Osteocyte (in vitro differentiated cells): Measurements from ENCODE around the gene CD2. TPM values are rescaled to one million over a fixed set of nuclear protein-coding genes. Genes with fewer than 3 reads are reported as not detected.
"Not testable (repeated sequence)": the region's sequence is repeated elsewhere in the genome, so short reads cannot be mapped to it uniquely, and the experiment has no call there.

Source experiments
- DNase-seq: peaks from one replicate; pipeline ENCODE4 v3.0.0; 2021; ENCODE audit warnings: mixed read lengths; ENCODE audit not compliant: unreplicated experiment; ENCODE audit errors: extremely low spot score
- H3K27ac Mint-ChIP-seq: one replicate; pipeline ENCODE4 v1.8.0; 2021; ENCODE audit warnings: mild to moderate bottlenecking, mixed read lengths; ENCODE audit not compliant: unreplicated experiment
- H3K27me3 Mint-ChIP-seq: one replicate; pipeline ENCODE4 v1.8.0; 2021; ENCODE audit warnings: mixed read lengths; ENCODE audit not compliant: unreplicated experiment
- H3K36me3 Mint-ChIP-seq: one replicate; pipeline ENCODE4 v1.8.0; 2021; ENCODE audit warnings: mixed read lengths; ENCODE audit not compliant: unreplicated experiment
- H3K4me1 Mint-ChIP-seq: one replicate; pipeline ENCODE4 v1.8.0; 2021; ENCODE audit warnings: mixed read lengths; ENCODE audit not compliant: unreplicated experiment
- H3K4me3 Mint-ChIP-seq: one replicate; pipeline ENCODE4 v1.8.0; 2021; ENCODE audit warnings: mild to moderate bottlenecking, moderate library complexity, mixed read lengths; ENCODE audit not compliant: unreplicated experiment
- H3K9me3 Mint-ChIP-seq: one replicate; pipeline ENCODE4 v1.8.0; 2021; ENCODE audit warnings: mixed read lengths; ENCODE audit not compliant: unreplicated experiment
- total RNA-seq: library from RNA; stranded (reverse); gene quantifications from 2 replicates; pipeline ENCODE4 v1.2.1, GENCODE V29; 2021
- TF ChIP-seq, protein P1 (sequence below): fragments of 200-600 bp; sonication (generic); IDR thresholded peaks from 2 replicates; pipeline ENCODE4 v1.5.0; 2021; ENCODE audit warnings: antibody characterized with exemption, mild to moderate bottlenecking, moderate library complexity

The CD2 gene
- total RNA-seq, 1 donor from 2014 or later: not detected

DNA sequence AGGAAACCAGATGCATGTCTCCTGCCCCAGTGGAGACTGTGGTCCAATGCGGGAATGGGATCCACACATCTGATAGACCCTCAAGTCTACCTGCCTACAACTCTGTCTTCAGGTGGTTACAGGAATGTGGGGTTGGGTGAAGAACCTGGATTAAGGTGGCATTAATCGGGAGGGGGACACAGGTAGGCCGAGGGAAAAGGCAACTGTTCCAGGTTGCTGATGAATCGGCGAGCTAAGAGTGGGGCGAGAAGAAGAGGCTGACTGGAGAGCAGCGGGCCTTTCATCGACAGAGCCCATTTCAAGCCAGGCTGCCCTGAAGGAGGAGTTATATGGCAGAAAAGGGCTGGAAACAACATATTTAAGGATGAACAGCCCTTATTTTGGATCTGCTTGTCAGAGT is 836 bp downstream of the CD2 start:
- Mint-ChIP-seq H3K27ac (no peak overlapping the region), H3K4me3 (no peak overlapping the region), H3K9me3 (no peaks in the 10 kb centered on the region), H3K4me1 (no peaks in the 10 kb centered on the region), H3K36me3 (no peaks in the 10 kb centered on the region), H3K27me3 (peaks cover 26% of the 10 kb centered on the region)
- DNase-seq: peak; percentile 48
- TF ChIP-seq, protein P1, sequence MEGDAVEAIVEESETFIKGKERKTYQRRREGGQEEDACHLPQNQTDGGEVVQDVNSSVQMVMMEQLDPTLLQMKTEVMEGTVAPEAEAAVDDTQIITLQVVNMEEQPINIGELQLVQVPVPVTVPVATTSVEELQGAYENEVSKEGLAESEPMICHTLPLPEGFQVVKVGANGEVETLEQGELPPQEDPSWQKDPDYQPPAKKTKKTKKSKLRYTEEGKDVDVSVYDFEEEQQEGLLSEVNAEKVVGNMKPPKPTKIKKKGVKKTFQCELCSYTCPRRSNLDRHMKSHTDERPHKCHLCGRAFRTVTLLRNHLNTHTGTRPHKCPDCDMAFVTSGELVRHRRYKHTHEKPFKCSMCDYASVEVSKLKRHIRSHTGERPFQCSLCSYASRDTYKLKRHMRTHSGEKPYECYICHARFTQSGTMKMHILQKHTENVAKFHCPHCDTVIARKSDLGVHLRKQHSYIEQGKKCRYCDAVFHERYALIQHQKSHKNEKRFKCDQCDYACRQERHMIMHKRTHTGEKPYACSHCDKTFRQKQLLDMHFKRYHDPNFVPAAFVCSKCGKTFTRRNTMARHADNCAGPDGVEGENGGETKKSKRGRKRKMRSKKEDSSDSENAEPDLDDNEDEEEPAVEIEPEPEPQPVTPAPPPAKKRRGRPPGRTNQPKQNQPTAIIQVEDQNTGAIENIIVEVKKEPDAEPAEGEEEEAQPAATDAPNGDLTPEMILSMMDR: no peak

DNA sequence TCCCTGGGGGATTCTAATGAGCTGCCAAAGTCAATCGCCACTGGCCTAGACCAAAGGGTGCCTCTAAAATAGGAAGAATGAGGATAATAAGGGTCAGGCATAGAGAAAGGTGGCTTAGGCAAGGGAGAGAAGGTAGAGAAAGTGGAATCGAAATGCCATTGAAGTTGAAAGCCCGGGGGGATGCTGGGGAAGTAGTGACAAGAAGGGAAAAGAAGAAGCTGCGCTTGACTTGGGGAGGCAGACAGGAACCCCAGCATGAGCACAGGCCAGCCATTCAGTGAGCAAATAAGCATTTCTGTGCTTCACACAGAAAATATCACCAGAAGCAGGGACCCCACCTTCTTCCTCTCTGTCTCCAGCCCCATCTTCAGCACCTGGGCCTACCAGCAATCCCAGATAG is 1.5 kb downstream of the CD2 start:
- Mint-ChIP-seq H3K4me1 (no peaks in the 10 kb centered on the region), H3K27me3 (peaks cover 26% of the 10 kb centered on the region), H3K36me3 (no peaks in the 10 kb centered on the region), H3K9me3 (no peaks in the 10 kb centered on the region), H3K27ac (no peak overlapping the region), H3K4me3 (no peak overlapping the region)
- peak; percentile 36 for DNase-seq
- TF ChIP-seq, protein P1: no peak

DNA sequence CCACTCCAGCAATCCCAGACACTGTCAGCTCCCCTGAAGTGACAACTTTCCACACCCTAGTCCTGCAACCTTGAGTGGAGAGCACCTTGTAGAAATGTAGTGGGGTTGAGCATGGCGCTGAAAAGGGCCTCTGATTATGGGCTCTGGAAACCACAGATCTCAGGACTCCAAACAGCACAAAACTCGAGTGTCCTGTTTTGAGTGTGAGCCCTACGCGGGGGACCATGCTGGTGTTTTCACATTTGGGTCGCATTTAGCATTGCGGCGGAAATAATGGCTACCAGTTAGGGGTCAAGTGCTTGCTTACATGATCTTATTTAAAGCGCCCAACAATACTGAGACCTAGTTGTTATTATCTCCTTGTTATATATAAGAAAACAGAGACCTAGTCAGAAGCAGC is 1.9 kb downstream of the CD2 start:
- not testable (repeated sequence) for H3K36me3 Mint-ChIP-seq, DNase-seq, H3K9me3 Mint-ChIP-seq, H3K4me1 Mint-ChIP-seq, H3K27ac Mint-ChIP-seq, H3K4me3 Mint-ChIP-seq
- H3K27me3 Mint-ChIP-seq: peaks cover 26% of the 10 kb centered on the region

DNA sequence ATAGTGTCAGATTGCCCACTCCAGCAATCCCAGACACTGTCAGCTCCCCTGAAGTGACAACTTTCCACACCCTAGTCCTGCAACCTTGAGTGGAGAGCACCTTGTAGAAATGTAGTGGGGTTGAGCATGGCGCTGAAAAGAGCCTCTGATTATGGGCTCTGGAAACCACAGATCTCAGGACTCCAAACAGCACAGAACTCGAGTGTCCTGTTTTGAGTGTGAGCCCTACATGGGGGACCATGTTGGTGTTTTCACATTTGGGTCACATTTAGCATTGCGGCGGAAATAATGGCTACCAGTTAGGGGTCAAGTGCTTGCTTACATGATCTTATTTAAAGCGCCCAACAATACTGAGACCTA is 4.2 kb downstream of the CD2 start:
- not testable (repeated sequence) for H3K4me3 Mint-ChIP-seq, H3K27ac Mint-ChIP-seq

GRCh38 chr1:116759636-116760035 is 5.4 kb downstream of the CD2 start:
- TF ChIP-seq, protein P1: no peak
- Mint-ChIP-seq H3K4me3 (no peak overlapping the region), H3K27ac (no peak overlapping the region), H3K36me3 (no peaks in the 10 kb centered on the region), H3K9me3 (no peaks in the 10 kb centered on the region), H3K27me3 (peaks cover 8% of the 10 kb centered on the region), H3K4me1 (peaks cover 10% of the 10 kb centered on the region)
- DNase-seq: peak; percentile 44

More for the DNA sequence above, 4.2 kb downstream of the CD2 start:
- H3K9me3 Mint-ChIP-seq, DNase-seq, H3K4me1 Mint-ChIP-seq, H3K36me3 Mint-ChIP-seq: not testable (repeated sequence)
- H3K27me3 Mint-ChIP-seq: peaks cover 19% of the 10 kb centered on the region

DNA sequence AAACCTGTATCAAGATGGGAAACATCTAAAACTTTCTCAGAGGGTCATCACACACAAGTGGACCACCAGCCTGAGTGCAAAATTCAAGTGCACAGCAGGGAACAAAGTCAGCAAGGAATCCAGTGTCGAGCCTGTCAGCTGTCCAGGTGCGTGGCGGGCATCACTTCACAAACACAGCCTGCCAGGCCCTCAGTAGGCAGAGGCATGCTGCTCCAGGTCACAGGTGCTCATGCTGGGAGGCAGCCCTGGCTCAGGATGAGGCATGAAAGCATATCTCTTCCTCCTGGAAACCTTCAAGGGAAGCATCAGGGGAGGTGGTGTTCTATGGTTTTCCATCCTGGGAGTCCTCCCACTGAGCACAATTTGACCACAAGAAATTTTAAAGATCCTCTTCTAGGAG is 6.3 kb downstream of the CD2 start:
- peak; percentile 69 for DNase-seq
- H3K27ac Mint-ChIP-seq: no peak overlapping the region
- peaks cover 10% of the 10 kb centered on the region for H3K4me1 Mint-ChIP-seq
- no peak overlapping the region for H3K4me3 Mint-ChIP-seq
- no peaks in the 10 kb centered on the region for H3K9me3 Mint-ChIP-seq
- TF ChIP-seq, protein P1: no peak
- peaks cover 4% of the 10 kb centered on the region for H3K27me3 Mint-ChIP-seq
- H3K36me3 Mint-ChIP-seq: no peaks in the 10 kb centered on the region
